Neural progenitor cell (in vitro differentiated cells): Measurements from ENCODE around the gene GDF2.

Source experiments
- CTCF ChIP-seq: fragments of 200-600 bp; sonication (generic); IDR thresholded peaks from 2 replicates; pipeline ENCODE4 v1.5.1; 2017; ENCODE audit warnings: antibody characterized with exemption, mild to moderate bottlenecking
- EZH2 ChIP-seq: fragments of 200-600 bp; sonication (generic); IDR thresholded peaks from 2 replicates; pipeline ENCODE4 v1.6.1; 2017; ENCODE audit warnings: antibody characterized with exemption, mild to moderate bottlenecking, moderate library complexity
- EZH2phosphoT487 ChIP-seq: fragments of 200-600 bp; sonication (generic); IDR thresholded peaks from 2 replicates; pipeline ENCODE4 v1.6.1; 2017; ENCODE audit warnings: antibody characterized with exemption

DNA sequence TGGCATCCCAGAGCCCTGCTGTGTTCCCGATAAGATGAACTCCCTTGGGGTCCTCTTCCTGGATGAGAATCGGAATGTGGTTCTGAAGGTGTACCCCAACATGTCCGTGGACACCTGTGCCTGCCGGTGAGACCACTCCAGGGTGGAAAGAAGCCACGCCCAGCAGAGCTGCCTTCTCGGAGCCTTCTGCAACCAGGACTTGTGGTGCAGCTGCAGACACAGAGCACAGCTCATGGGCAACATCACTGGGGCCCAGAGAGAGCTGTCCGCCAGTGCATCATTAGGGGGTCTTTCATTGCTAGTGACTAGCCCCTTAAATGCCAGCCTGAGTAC lies 9.6 kb upstream of the GDF2 start:
- no peak for TF ChIP-seq CTCF
- no peak for TF ChIP-seq EZH2
- no peak for TF ChIP-seq EZH2phosphoT487
